Astrocyte of the spinal cord (primary cell): Measurements from ENCODE around the gene RIMS4.

Experiments used
- DNase-seq: peaks from one replicate; pipeline ENCODE4 v3.0.0; 2011; ENCODE audit warnings: low read depth, low spot score
- H3K4me3 ChIP-seq: 2 replicates; pipeline ENCODE4 v1.5.1; 2011; ENCODE audit warnings: low read depth, mild to moderate bottlenecking, low read length, moderate library complexity
- in situ Hi-C: cut with HindIII; loops from 2 replicates; pipeline ENCODE4 v1.10.0; 2017; ENCODE audit warnings: low sequenced_read_pairs
- TF ChIP-seq, protein P1 (sequence below): IDR thresholded peaks from 2 replicates; pipeline ENCODE4 v1.5.1; 2012; ENCODE audit warnings: low read depth, mild to moderate bottlenecking, low read length, inconsistent platforms

The RIMS4 gene

DNA sequence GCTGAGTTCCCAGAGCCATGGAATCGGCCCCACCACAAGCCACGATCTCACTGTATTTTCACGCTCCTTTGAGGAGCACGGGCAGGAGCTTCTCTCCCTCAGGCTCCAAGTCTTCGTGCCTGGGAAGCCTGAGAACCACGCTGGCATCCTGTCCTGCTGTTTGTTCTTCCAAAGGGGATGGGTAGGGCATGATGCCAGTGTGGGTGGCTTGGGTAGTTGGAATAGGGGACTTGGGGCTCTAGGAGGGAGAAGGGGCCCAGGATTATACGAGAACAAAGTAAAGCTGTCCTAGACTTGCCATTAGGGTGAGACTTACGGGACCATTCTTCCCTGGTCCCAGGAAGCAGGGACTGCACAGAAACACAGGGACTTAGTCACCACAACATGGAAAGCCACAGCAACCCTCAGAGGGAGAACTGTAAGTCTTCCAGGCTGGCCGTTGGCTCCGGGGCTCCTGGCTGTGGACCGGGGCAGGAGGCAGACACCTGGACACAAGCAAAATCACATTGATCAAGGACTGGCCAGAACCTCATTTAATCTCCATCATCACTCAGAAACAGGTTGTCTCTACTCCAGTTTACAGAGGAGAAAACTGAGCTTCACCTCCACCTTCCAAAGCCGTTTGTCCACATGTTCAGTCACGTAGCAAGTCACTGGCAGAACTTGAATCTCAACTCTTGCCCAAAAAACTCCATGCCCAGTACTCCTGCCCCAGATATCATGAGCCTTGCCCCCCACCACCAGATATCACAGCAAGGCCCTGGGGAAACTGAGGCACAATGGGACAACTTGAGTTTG lies 93.8 kb downstream of the RIMS4 start:
- DNase-seq, result no peak
- TF ChIP-seq, protein P1, sequence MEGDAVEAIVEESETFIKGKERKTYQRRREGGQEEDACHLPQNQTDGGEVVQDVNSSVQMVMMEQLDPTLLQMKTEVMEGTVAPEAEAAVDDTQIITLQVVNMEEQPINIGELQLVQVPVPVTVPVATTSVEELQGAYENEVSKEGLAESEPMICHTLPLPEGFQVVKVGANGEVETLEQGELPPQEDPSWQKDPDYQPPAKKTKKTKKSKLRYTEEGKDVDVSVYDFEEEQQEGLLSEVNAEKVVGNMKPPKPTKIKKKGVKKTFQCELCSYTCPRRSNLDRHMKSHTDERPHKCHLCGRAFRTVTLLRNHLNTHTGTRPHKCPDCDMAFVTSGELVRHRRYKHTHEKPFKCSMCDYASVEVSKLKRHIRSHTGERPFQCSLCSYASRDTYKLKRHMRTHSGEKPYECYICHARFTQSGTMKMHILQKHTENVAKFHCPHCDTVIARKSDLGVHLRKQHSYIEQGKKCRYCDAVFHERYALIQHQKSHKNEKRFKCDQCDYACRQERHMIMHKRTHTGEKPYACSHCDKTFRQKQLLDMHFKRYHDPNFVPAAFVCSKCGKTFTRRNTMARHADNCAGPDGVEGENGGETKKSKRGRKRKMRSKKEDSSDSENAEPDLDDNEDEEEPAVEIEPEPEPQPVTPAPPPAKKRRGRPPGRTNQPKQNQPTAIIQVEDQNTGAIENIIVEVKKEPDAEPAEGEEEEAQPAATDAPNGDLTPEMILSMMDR, result no peak
- in situ Hi-C loops, result no loop called here
- no peak overlapping the region for H3K4me3 ChIP-seq

DNA sequence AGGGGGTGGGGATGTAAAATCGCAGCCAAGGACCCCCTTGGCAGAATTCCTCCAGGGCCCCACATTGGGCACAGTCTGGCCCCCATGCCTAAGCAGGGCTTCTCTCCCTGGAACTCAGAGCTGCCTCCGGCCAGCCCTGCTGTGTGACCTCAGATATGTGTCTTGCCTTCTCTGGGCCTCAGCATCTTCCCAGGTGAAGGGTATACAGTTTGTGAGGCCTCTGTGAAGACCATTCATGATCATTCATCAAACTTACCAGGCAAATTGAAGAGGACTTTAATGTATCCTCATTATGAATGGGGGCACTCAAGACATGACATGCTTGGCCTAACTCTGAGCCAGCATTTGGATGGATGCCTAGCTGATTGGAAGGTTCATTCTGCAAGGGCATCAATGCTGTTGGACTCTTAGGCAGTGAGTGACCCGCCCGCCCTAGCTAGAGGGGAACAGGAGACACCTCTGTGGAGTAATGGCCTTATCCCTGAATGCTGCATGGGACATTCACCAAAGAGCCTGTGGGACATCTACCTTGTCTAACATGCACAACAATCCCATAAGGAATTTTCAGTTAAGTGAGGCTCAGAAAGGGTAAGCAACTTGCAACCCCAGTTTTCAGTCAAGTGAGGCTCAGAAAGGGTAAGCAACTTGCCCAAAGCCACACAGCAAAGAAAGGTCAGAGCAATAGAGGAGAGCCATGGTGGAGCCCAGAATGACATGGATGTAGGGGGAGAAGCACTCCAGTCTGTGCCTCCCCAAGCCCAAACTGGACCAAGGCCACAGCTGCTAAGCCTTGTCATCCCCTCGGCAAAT lies 94.6 kb downstream of the RIMS4 start:
- in situ Hi-C loops, result no loop called here
- DNase-seq, result no peak
- TF ChIP-seq, protein P1, result no peak
- no peak overlapping the region for H3K4me3 ChIP-seq

DNA sequence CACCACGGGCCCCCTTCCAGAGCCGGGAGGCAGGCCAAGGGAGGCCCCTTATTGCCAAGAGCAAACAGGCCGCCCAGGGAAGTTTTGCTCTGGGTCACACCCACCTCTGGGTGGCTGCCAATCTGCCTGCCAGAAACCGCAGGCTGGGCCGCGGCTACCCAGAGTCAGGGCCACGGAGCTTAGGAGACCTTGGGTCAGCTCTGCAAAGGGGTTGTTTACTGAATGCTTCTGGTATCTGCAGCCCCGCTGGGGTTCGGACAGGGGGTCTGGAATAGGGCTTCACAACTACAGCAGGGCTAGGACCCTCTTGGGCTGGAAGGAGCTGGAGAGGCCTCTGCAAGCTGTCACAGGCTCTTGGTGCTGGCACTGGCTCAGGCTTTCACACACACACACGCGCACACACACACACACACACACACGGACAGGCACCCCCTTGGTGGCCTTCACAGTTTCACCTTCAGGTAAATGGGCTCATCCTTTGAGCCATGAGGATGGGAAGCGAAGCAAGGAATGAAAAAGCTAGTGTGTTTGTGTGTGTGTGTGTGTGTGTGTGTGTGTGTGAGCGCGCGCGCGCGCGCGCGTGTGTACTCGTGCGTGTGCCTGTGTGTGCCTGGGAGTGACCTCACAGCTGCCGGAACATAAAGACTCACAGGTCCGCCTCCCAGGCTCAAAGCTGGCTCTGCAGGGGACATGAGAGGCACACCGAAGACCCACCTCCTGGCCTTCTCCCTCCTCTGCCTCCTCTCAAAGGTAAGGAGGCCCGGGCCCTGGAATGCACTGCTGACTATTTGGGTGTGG lies 95.4 kb downstream of the RIMS4 start, which contains the start of gene CCN5:
TSS of gene CCN5 (plus strand) at position 669 of the 798 bp plus-strand sequence. CDS start at position 691, 22 bp downstream.
- DNase-seq, result peak; percentile 84
- TF ChIP-seq, protein P1, result no peak

DNA sequence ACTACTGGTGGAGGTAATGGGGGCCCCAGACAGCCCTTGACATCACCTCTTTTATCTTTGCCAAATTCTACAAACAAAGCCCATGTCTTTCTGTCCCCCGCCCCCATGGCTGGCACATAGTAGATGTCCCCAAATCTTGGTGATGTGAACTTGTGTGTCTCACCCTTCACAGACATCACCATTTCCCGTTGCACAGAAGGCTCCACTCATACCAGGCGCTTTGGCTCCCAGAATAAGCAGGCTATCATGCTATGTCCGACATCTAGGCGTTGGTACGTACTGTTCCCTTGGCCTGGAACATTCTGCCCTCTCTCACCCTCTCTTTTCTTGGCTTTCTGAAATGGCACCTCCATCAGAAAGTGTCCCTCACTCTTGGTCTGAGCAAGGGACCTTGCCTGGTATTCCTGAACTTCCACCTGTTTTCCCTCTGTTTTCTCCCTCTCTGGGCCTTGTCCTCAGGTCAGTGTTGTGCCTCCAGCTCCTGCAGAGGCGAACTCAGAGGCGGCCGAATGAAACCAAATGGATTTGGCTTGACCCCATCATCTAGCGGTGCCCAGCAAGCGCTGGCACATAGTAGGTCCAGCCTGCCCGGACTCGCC lies 96.1 kb downstream of the RIMS4 start:
- H3K4me3 ChIP-seq, result no peak overlapping the region
- in situ Hi-C loops, result no loop called here
- DNase-seq, result no peak
- TF ChIP-seq, protein P1, result no peak

More for the DNA sequence above, 95.4 kb downstream of the RIMS4 start, which contains the start of gene CCN5:
- no peak within 1 kb of the TSS for H3K4me3 ChIP-seq
- in situ Hi-C loops, result no loop called here

DNA sequence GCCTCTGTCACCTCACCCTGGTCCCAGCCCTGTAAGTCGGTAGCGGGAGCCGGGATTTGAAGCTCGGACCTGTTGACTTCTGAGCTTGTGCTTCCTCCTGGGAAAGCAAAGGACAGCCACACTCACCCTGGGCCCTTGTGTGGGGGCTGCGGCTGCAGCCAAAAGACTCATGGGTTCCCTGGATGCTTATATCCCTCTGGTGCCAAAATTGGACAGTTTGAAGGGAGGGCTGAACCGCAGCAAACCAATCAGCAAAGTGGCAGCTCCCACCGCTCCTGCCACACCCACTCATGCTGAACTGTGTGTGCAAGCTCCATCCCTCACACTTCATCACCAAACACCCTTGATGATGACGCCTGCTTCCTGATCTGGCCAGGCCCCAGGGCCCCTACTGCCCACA lies 99.1 kb downstream of the RIMS4 start:
- in situ Hi-C loops, result no loop called here
- TF ChIP-seq, protein P1, result no peak

DNA sequence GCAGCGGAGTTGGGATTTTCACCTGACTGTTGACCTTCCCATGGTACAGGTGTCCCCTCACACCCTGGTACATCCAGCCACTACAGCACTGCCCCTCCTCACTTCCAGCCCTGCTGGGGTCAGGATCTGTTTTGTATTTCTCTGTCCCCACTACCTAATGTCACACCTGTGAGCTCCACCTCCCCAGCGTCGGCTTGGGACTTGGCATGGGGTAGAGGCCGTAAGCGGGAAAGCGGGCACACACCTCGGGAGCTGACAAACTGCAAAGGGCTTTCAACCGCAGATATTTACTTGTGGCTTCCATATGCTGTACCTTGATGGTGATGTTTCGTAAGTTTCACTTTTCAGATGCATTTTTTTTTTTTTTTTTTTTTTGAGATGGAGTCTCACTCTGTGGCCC lies 100.5 kb downstream of the RIMS4 start:
- H3K4me3 ChIP-seq, result no peak overlapping the region
- no peak for DNase-seq
- in situ Hi-C loops, result no loop called here
- TF ChIP-seq, protein P1, result no peak

More for the DNA sequence above, 99.1 kb downstream of the RIMS4 start:
- no peak overlapping the region for H3K4me3 ChIP-seq
- no peak for DNase-seq
